T-helper 1 cell treated with Interleukin-12 subunit alpha and Interleukin-12 subunit beta and Interleukin-4 antibody, amounts not matched to agents 30 μg/mL and 1 μg/mL, for 36 hours (primary cell): ENCODE measurements around the gene PYURF.
"Not testable (repeated sequence)": the region's sequence is repeated elsewhere in the genome, so short reads cannot be mapped to it uniquely, and the experiment has no call there.

ENCODE experiments used
- H3K27ac Mint-ChIP-seq: one replicate; pipeline ENCODE4 v1.8.0; 2021; ENCODE audit warnings: mild to moderate bottlenecking, mixed read lengths
- H3K27me3 Mint-ChIP-seq: one replicate; pipeline ENCODE4 v1.8.0; 2021; ENCODE audit warnings: low read depth, mixed read lengths
- H3K36me3 Mint-ChIP-seq: one replicate; pipeline ENCODE4 v1.8.0; 2021; ENCODE audit warnings: low read depth, mixed read lengths
- H3K4me1 Mint-ChIP-seq: one replicate; pipeline ENCODE4 v1.8.0; 2021; ENCODE audit warnings: low read depth, mixed read lengths
- H3K4me3 Mint-ChIP-seq: one replicate; pipeline ENCODE4 v1.8.0; 2021; ENCODE audit warnings: mild to moderate bottlenecking, moderate library complexity, mixed read lengths
- H3K9me3 Mint-ChIP-seq: one replicate; pipeline ENCODE4 v1.8.0; 2021; ENCODE audit warnings: mixed read lengths

Gene PYURF, protein sequence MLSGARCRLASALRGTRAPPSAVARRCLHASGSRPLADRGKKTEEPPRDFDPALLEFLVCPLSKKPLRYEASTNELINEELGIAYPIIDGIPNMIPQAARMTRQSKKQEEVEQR

DNA sequence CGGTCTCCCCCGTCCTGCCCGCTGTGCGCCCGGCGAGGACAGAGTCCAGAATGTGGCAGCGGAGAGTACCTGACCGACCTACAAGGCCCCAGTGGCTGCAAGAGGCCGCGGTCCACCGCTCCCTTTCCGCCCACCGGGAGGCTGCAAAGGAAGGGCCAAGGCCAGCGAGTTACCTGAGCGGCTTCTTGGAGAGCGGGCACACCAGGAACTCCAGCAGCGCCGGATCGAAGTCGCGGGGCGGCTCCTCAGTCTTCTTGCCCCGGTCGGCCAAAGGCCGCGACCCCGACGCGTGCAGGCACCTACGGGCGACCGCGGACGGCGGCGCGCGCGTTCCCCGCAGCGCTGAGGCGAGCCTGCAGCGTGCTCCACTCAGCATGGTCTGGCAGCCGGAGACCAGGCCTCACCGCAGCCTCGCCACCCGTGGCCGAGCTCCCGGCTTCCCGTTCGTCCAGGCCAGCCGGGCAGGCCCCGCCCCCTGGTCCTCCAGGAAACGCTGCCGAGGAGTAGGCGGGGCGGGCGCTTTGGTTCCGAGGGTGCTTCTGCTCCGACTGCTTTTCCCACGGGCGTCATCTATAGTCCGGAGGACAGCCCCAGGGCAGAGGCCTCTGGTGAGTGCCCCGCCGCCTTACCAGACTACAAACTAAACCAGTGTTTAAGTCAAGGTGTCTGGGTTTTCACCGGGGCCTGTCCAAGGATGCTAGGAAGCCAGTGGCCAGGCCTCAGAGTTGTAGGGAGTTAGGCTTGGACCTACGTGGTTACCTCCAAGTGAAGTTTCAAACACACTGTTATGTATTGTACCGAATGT, at the start of gene PYURF:
PYURF (minus strand) TSS at position 452 of the 805 bp plus-strand sequence; CDS start at position 376, 76 bp downstream.
- peaks cover 29% of the 10 kb centered on the region for H3K4me1 Mint-ChIP-seq
- H3K4me3 Mint-ChIP-seq = peak within 1 kb of the TSS; percentile 92
- H3K36me3 Mint-ChIP-seq = peaks cover 12% of the 10 kb centered on the region
- peak within 1 kb of the TSS; percentile 77 for H3K27ac Mint-ChIP-seq
- H3K9me3 Mint-ChIP-seq = no peaks in the 10 kb centered on the region
- H3K27me3 Mint-ChIP-seq = no peaks in the 10 kb centered on the region

DNA sequence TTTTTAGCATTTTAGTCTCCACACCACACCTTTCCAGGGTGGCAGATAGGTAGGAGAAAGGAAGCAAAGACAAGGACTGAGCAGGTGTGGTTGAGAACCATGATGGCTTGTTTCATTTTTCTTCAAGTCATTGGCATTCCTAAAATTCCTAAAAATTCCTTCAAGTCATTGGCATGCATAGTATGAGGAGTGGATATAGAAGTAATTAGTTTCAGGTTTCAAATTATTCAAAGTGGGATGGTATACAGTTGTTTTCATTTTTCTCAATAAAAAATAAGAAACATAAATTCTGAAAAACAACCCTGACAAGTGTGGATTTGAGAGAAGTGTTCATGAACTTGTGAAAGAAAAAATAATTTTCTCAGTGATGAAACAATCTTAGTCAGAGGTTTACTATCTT, 46.4 kb upstream of the PYURF start:
- Mint-ChIP-seq H3K4me3 (no peak overlapping the region), H3K36me3 (no peaks in the 10 kb centered on the region), H3K27me3 (peaks cover 12% of the 10 kb centered on the region)

DNA sequence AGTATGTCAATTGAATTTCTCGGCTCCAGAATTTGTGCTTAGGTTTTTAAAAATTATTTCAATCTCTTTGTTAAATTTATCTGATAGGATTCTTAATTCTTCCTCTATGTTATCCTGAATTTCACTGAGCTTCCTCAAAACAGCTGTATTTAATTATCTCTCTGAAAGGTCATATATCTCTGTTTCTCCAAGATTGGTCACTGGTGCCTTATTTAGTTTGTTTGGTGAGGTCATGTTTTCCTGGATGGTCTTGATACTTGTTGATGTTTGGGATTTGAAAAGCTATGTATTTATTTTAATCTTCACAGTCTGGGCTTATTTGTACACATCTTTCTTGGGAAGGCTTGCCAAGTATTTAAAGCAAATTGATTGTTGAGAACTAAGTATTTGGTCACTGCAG, 44.0 kb upstream of the PYURF start:
- no peaks in the 10 kb centered on the region for H3K9me3 Mint-ChIP-seq
- no peak overlapping the region for H3K27ac Mint-ChIP-seq
- peaks cover 24% of the 10 kb centered on the region for H3K27me3 Mint-ChIP-seq
- no peak overlapping the region for H3K4me3 Mint-ChIP-seq
- H3K4me1 Mint-ChIP-seq = no peaks in the 10 kb centered on the region
- no peaks in the 10 kb centered on the region for H3K36me3 Mint-ChIP-seq

More for the DNA sequence above, 46.4 kb upstream of the PYURF start:
- Mint-ChIP-seq H3K4me1 (no peaks in the 10 kb centered on the region), H3K27ac (no peak overlapping the region), H3K9me3 (no peaks in the 10 kb centered on the region)

DNA sequence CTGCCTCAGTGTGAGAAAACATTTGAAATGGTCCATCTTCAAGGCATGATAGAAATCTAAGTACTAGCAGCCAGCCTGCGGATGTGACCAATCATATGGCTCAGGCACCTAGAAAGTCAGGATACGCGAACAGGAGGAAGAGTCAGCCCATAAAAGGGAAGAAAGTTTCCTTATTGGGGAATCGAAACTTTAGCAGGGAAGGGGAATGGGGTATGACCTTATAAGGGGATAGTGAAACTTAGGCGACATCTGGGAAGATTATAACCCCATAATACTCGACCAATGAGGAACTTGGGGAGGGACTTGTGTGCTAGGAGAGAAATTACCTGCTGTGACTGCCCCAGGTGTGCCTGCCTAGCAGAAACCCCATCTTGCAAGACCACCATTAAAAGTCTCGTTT, 26.2 kb upstream of the PYURF start:
- Mint-ChIP-seq H3K27ac (no peak overlapping the region), H3K36me3 (no peaks in the 10 kb centered on the region)

DNA sequence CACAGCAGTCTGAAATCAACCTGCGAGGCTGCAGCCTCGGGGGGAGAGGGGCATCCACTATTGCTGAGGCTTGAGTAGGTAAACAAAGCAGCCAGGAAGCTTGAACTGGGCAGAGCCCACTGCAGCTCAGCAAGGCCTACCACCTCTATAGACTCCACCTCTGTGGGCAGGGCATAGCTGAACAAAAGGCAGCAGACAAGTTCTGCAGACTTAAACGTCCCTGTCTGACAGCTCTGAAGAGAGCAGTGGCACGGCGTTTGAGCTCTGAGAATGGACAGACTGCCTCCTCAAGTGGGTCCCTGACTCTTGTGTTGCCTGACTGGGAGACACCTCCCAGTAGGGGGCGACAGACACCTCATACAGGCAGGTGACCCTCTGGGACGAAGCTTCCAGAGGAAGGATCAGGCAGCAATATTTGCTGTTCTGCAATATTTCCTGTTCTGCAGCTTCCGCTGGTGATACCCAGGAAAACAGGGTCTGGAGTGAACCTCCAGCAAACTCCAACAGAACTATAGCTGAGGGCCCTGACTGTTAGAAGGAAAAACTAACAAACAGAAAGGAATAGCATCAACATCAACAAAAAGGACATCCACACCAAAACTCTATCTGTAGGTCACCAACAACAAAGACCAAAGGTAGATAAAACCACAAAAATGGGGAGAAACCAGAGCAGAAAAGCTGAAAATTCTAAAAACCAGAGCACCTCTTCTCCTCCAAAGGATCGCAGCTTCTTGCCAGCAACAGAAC, 15.9 kb upstream of the PYURF start:
- not testable (repeated sequence) for H3K4me3 Mint-ChIP-seq, H3K9me3 Mint-ChIP-seq, H3K36me3 Mint-ChIP-seq, H3K27ac Mint-ChIP-seq, H3K4me1 Mint-ChIP-seq
- peaks cover 30% of the 10 kb centered on the region for H3K27me3 Mint-ChIP-seq

More for the DNA sequence above, 26.2 kb upstream of the PYURF start:
- Mint-ChIP-seq H3K9me3 (no peaks in the 10 kb centered on the region), H3K4me3 (no peak overlapping the region), H3K27me3 (no peaks in the 10 kb centered on the region), H3K4me1 (peaks cover 2% of the 10 kb centered on the region)

DNA sequence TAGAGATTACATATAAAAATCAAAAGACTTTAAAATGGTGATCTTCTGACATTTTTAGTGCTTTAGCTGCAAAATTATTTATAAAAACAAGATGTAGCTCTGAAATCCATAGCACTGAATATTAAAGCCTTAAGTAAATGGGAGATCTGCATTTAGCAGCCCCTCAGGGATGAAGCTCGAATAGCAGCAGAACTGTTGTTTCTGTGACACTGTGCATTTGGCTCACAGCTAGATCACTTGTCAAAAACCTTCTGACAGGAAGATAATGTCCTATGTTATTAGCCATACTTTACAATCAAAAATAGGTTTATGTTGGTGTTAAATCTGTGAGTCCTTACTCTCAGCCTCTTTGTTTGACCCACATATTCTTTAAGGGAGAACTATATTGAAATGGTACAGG, 14.1 kb upstream of the PYURF start:
- Mint-ChIP-seq H3K36me3 (no peaks in the 10 kb centered on the region), H3K4me1 (peaks cover 5% of the 10 kb centered on the region), H3K27me3 (peaks cover 19% of the 10 kb centered on the region), H3K27ac (no peak overlapping the region), H3K9me3 (no peaks in the 10 kb centered on the region), H3K4me3 (no peak overlapping the region)

DNA sequence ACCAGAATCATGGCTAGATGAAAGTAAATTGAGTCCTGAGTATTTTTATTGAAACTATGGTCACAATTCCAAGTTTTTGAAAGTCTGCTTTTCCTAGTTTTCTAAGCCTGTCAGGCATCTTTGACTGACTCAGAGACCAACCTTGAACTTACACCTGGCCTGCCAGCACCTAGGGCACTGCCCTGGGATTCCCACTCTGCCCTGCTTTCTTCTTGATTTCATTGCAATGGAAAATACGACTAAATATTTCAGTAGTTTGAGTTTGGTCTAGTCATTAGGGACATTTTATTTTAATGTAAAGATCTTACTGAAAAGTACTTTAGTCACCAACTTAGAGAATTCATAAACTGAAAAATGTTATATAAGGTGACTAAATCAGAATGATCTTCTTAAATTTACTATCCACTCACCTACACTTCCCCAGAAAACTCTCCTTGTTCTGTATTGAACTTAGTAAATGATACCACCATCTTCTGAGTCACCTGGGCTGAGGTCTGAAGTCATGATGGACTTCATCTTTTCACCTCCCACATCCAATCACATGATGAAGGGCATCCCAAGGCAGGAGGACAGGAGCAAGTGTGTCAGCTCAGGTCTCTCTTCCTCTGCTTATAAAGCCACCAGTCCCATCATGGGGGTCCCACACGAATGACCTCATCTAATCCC, 11.6 kb upstream of the PYURF start:
- peaks cover 5% of the 10 kb centered on the region for H3K4me1 Mint-ChIP-seq
- H3K27me3 Mint-ChIP-seq = peaks cover 3% of the 10 kb centered on the region
- no peak overlapping the region for H3K4me3 Mint-ChIP-seq
- H3K9me3 Mint-ChIP-seq = no peaks in the 10 kb centered on the region
- no peak overlapping the region for H3K27ac Mint-ChIP-seq
- no peaks in the 10 kb centered on the region for H3K36me3 Mint-ChIP-seq

DNA sequence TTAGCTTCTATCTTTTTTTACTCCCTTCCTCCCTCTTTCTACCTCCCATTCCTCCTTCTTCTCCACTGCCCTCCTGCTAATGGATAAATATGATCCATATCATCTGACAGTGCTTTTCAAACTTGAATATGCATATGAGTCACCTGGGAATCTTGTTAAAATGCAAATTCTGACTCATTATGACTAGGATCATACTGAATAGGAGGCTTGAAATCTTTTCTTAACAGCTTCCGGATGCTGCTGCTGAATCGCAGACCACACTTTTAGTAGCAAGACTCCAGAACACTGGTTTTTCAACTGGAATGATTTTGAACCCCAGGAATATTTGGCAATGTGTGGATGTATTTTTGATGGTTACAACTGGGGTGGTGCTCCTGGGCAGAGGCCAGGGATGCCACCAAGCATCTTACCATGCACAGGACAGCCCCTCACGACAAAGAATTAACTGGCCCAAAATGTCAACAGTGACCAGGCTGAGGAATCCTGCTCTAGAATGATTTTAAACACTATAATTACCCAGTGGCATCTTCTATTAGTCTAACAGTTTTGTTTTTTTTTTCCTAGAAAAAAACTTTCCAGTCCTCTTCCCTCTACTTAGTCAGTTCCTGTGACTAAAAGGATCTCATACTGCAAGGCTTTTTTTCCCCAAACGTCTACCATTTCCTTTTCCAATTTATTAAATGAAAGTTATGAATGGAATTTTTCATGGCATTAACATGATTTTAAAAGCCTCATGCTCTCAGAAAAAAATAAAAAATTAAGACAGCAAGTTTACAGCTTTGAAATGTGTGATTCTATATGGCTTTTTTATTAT, 10.6 kb upstream of the PYURF start:
- no peaks in the 10 kb centered on the region for H3K36me3 Mint-ChIP-seq
- no peak overlapping the region for H3K4me3 Mint-ChIP-seq
- no peak overlapping the region for H3K27ac Mint-ChIP-seq
- H3K27me3 Mint-ChIP-seq = no peaks in the 10 kb centered on the region
- no peaks in the 10 kb centered on the region for H3K9me3 Mint-ChIP-seq
- no peaks in the 10 kb centered on the region for H3K4me1 Mint-ChIP-seq

DNA sequence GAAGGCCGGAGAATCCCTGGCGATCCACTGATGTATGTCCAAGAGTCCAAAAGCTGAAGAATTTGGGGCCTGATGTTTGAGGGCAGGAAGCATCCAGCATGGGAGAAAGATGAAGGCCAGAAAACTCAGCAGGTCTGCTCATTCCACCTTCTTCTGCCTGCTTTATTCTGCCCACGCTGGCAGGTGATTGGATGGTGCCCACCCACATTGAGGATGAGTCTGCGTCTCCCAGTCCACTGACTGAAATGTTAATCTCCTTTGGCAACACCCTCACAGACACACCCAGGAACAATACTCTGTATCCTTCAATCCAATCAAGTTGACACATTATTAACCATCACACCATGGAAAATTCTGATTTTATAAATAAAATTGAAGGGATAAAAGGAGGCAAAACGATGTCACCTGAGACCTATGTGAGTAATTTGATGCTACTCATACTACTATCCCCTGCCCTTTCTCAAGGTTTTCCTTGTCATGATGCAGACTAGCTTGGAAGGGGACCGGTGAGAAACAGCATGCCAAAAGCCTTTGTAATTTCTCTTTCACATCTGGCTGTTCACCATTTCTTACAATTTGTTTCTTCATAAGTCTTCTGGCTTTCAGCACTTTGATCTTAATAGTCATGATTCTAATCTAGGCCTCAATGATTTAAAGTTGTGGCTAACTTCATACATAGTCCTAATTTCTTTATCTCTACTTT, 9.7 kb upstream of the PYURF start:
- Mint-ChIP-seq H3K9me3 (no peaks in the 10 kb centered on the region), H3K27ac (no peak overlapping the region), H3K36me3 (no peaks in the 10 kb centered on the region), H3K4me1 (peaks cover under 1% of the 10 kb centered on the region), H3K27me3 (no peaks in the 10 kb centered on the region), H3K4me3 (no peak overlapping the region)

DNA sequence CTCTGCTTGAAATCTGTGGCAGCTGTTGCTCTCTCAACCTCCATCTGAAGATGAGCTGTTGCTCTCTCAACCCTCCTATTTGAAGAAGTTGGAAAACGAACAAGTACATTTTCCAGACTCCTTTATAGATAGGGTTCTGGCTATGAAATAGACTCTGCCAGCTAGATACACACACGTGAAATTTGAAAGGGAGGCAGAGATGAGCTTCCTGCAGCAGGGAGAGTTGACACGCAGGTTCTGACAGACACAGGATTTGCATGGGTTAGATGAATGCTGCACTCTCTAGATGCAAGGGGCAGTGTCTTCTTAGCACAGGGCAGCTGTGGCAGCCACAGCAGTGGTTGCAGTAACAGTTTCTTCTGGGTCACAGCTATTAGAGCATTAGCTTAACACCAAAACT, 8.0 kb upstream of the PYURF start:
- Mint-ChIP-seq H3K36me3 (no peaks in the 10 kb centered on the region), H3K9me3 (no peaks in the 10 kb centered on the region), H3K4me3 (no peak overlapping the region), H3K4me1 (peaks cover 10% of the 10 kb centered on the region), H3K27ac (no peak overlapping the region), H3K27me3 (no peaks in the 10 kb centered on the region)

DNA sequence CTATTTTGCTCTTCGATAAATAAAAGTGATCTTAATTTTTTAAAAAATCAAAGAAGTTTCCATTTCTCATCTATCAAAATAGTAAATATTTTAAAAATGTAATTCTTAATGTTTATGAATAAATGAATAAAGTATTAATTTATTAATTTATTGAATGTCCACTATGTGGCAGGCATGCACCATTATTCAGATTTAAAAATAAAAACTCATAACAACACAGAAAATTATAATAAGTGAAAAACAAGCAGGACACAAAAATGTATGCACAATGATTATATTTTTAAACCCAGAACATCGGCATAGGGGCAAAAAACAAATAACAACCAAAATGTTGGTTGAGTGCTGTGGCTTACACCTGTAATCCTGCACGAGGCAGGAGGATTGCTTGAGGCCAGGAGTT, 5.3 kb upstream of the PYURF start:
- Mint-ChIP-seq H3K36me3 (no peaks in the 10 kb centered on the region), H3K4me1 (peaks cover 17% of the 10 kb centered on the region), H3K27ac (no peak overlapping the region), H3K9me3 (no peaks in the 10 kb centered on the region), H3K27me3 (no peaks in the 10 kb centered on the region), H3K4me3 (no peak overlapping the region)

DNA sequence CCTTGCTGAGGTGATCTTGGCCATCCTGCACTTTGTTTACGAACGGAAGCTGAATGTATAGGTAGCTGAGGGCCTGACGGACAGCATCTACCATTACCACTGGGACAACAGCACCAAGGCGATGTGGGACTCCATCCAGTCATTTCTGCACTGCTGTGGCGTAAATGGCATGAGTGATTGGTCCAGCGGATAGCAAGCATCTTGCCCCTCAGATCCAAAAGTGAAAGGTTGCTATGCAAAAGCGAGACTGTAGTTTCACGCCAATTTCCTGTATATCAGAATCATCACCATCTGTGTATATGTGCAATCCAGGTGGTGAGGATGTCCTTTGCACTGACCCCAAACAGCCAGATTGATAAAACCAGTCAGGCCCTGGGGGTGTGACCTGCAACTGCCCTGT, 4.2 kb upstream of the PYURF start:
- Mint-ChIP-seq H3K4me1 (peaks cover 17% of the 10 kb centered on the region), H3K36me3 (no peaks in the 10 kb centered on the region), H3K27ac (no peak overlapping the region), H3K27me3 (no peaks in the 10 kb centered on the region), H3K4me3 (no peak overlapping the region), H3K9me3 (no peaks in the 10 kb centered on the region)

DNA sequence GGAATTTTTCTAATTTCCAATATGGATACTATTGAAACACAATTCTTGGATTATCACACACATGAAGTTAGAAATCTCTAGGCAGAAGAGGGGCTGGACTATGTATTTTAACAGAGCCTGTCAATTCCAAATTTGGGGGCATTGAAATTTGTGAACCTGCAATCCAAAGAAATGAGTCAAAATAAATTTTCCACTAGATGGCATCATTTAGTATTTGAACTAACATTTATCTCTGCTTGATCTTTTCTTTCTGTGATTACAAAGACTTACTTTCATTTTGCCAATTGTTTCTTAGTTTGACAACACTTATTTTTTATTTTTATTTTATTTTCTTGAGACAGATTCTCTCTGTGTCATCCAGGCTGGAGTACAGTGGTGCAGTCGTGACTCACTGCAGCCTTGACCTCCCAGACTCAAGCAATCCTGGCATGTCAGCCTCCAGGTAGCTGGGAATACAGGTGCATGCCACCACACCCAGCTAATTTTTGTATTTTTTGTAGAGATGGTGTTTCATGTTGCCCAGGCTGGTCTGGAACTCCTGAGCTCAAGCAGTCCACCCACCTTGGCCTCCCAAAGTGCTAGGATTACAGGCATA, 2.7 kb upstream of the PYURF start:
- Mint-ChIP-seq H3K4me1 (peaks cover 25% of the 10 kb centered on the region), H3K27me3 (no peaks in the 10 kb centered on the region), H3K9me3 (no peaks in the 10 kb centered on the region), H3K4me3 (no peak overlapping the region), H3K36me3 (peaks cover 5% of the 10 kb centered on the region), H3K27ac (no peak overlapping the region)
